ENCODE data around the gene CLDN6. TPM values are rescaled to one million over a fixed set of nuclear protein-coding genes. Genes with fewer than 3 reads are reported as not detected.

Gene CLDN6
- total and polyA plus RNA-seq, 2 of the 13 experiments (the other 11 are each of a cell fraction or from before 2014, with no cell fraction given) = 5.9 to 7.6 TPM

DNA sequence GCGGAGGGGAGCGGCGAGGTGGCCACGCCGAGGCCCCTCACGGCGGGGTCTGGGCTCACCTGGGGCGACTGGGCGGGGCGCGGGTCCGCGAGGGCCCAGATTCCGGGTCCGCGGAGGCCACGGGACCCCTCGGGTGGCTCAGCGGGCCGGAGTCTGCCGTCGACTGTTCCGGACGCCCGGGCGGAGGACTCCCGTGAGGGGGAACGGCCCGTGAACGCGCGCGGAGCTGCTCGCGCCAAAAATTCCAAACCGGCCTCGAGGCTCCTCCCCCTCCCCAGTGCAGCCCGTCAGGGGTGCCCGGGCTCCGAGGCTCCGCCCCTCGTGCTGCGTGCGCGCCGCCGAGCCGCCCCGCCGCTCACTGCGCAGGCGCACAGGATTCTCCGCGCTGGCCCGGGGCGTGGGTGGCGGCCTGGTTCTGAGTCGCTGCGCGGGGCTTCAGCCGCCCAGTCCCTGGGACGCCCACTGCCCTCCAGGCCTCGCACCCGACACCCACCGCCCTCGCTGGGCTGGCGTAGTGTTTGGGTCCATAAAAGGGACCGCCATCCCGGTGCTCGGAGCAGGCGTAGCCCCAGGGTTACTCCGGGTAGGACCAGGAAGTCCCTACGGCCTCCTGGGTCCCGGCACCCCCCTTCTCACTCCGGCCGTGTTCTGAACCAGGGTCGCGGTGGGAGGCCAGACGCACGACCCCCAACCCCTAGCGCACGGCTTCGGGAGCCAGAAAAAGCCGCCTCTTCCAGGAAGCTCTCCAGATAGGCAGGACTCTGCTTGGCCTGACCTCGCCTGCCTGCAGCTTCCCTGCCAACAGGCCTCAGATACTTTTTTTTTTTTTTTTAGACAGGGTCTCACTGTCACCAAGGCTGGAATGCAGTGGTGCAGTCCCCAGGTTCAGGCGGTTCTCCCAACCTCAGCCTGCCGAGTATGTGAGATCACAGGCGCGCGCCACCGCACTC, 37.5 kb downstream of the CLDN6 start, which contains the start of gene PKMYT1 (continued):
- TF ChIP-seq, protein P1, sequence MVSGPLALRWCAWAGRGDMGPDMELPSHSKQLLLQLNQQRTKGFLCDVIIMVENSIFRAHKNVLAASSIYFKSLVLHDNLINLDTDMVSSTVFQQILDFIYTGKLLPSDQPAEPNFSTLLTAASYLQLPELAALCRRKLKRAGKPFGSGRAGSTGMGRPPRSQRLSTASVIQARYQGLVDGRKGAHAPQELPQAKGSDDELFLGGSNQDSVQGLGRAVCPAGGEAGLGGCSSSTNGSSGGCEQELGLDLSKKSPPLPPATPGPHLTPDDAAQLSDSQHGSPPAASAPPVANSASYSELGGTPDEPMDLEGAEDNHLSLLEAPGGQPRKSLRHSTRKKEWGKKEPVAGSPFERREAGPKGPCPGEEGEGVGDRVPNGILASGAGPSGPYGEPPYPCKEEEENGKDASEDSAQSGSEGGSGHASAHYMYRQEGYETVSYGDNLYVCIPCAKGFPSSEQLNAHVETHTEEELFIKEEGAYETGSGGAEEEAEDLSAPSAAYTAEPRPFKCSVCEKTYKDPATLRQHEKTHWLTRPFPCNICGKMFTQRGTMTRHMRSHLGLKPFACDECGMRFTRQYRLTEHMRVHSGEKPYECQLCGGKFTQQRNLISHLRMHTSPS (CRISPR knock-in tag; IDR thresholded peaks at IDR 0.05; ENCODE audit: low read depth) = no peak
- TF ChIP-seq, protein P2, sequence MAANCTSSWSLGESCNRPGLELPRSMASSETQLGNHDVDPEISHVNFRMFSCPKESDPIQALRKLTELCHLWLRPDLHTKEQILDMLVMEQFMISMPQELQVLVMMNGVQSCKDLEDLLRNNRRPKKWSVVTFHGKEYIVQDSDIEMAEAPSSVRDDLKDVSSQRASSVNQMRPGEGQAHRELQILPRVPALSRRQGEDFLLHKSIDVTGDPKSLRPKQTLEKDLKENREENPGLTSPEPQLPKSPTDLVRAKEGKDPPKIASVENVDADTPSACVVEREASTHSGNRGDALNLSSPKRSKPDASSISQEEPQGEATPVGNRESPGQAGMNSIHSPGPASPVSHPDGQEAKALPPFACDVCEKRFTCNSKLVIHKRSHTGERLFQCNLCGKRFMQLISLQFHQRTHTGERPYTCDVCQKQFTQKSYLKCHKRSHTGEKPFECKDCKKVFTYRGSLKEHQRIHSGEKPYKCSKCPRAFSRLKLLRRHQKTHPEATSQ (CRISPR knock-in tag; IDR thresholded peaks at IDR 0.05; ENCODE audit: borderline replicate concordance) = no peak
- TF ChIP-seq, protein P3, sequence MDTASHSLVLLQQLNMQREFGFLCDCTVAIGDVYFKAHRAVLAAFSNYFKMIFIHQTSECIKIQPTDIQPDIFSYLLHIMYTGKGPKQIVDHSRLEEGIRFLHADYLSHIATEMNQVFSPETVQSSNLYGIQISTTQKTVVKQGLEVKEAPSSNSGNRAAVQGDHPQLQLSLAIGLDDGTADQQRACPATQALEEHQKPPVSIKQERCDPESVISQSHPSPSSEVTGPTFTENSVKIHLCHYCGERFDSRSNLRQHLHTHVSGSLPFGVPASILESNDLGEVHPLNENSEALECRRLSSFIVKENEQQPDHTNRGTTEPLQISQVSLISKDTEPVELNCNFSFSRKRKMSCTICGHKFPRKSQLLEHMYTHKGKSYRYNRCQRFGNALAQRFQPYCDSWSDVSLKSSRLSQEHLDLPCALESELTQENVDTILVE (CRISPR knock-in tag; IDR thresholded peaks at IDR 0.05) = no peak
- TF ChIP-seq CBFB (CRISPR knock-in tag; IDR thresholded peaks at IDR 0.05) = no peak
- TF ChIP-seq SAFB2 (CRISPR knock-in tag; IDR thresholded peaks at IDR 0.05; ENCODE audit: borderline replicate concordance, low read depth) = peak; percentile 33; the same call in 1 of the 2 replicates
- peak; percentile 59 for TF ChIP-seq GATAD1 (CRISPR knock-in tag; IDR thresholded peaks at IDR 0.05)
- TF ChIP-seq ISL2 (CRISPR knock-in tag; IDR thresholded peaks at IDR 0.05) = peak; percentile 18; the same call in 1 of the 2 replicates
- TF ChIP-seq, protein P4, sequence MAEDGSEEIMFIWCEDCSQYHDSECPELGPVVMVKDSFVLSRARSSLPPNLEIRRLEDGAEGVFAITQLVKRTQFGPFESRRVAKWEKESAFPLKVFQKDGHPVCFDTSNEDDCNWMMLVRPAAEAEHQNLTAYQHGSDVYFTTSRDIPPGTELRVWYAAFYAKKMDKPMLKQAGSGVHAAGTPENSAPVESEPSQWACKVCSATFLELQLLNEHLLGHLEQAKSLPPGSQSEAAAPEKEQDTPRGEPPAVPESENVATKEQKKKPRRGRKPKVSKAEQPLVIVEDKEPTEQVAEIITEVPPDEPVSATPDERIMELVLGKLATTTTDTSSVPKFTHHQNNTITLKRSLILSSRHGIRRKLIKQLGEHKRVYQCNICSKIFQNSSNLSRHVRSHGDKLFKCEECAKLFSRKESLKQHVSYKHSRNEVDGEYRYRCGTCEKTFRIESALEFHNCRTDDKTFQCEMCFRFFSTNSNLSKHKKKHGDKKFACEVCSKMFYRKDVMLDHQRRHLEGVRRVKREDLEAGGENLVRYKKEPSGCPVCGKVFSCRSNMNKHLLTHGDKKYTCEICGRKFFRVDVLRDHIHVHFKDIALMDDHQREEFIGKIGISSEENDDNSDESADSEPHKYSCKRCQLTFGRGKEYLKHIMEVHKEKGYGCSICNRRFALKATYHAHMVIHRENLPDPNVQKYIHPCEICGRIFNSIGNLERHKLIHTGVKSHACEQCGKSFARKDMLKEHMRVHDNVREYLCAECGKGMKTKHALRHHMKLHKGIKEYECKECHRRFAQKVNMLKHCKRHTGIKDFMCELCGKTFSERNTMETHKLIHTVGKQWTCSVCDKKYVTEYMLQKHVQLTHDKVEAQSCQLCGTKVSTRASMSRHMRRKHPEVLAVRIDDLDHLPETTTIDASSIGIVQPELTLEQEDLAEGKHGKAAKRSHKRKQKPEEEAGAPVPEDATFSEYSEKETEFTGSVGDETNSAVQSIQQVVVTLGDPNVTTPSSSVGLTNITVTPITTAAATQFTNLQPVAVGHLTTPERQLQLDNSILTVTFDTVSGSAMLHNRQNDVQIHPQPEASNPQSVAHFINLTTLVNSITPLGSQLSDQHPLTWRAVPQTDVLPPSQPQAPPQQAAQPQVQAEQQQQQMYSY (CRISPR knock-in tag; IDR thresholded peaks at IDR 0.05) = 0 out of 2 replicates have a peak, but pooled peaks have one; percentile 32
- TF ChIP-seq ATRX (CRISPR knock-in tag; IDR thresholded peaks at IDR 0.05; ENCODE audit: borderline replicate concordance) = no peak
- TF ChIP-seq, protein P5, sequence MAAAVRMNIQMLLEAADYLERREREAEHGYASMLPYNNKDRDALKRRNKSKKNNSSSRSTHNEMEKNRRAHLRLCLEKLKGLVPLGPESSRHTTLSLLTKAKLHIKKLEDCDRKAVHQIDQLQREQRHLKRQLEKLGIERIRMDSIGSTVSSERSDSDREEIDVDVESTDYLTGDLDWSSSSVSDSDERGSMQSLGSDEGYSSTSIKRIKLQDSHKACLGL (CRISPR knock-in tag; IDR thresholded peaks at IDR 0.05) = peak; percentile 41
- no peak for TF ChIP-seq MBNL3 (CRISPR knock-in tag; conservative IDR thresholded peaks at IDR 0.05)
- TF ChIP-seq, protein P6, sequence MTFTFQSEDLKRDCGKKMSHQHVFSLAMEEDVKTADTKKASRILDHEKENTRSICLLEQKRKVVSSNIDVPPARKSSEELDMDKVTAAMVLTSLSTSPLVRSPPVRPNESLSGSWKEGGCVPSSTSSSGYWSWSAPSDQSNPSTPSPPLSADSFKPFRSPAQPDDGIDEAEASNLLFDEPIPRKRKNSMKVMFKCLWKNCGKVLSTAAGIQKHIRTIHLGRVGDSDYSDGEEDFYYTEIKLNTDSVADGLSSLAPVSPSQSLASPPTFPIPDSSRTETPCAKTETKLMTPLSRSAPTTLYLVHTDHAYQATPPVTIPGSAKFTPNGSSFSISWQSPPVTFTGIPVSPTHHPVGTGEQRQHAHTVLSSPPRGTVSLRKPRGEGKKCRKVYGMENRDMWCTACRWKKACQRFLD (CRISPR knock-in tag; IDR thresholded peaks at IDR 0.05; ENCODE audit: borderline replicate concordance) = peak; percentile 25; the same call in 1 of the 2 replicates
- TF ChIP-seq, protein P7, sequence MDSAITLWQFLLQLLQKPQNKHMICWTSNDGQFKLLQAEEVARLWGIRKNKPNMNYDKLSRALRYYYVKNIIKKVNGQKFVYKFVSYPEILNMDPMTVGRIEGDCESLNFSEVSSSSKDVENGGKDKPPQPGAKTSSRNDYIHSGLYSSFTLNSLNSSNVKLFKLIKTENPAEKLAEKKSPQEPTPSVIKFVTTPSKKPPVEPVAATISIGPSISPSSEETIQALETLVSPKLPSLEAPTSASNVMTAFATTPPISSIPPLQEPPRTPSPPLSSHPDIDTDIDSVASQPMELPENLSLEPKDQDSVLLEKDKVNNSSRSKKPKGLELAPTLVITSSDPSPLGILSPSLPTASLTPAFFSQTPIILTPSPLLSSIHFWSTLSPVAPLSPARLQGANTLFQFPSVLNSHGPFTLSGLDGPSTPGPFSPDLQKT (CRISPR knock-in tag; IDR thresholded peaks at IDR 0.05; ENCODE audit: borderline replicate concordance) = no peak
- TF ChIP-seq ZNF615 (CRISPR knock-in tag; IDR thresholded peaks at IDR 0.05; ENCODE audit: borderline replicate concordance) = no peak
